Activated T-cell treated with anti-CD3 and anti-CD28 coated beads, Interleukin-2, amount 50 U/mL, for 1 hour (primary cell): ENCODE data around the gene ALDH1L1.

Source experiments
- DNase-seq: peaks from one replicate; pipeline ENCODE4 v3.0.0-alpha.2; 2020

Gene ALDH1L1

GRCh38 chr3:126180477-126181397 lies at the start of gene ALDH1L1:
ALDH1L1 (minus strand) TSS chr3:126180586; CDS start chr3:126160979, 19,607 bp downstream.
- DNase-seq: no peak

GRCh38 chr3:126226374-126226773 lies 46.0 kb upstream of the ALDH1L1 start:
- no peak for DNase-seq

GRCh38 chr3:126216416-126216815 lies 36.0 kb upstream of the ALDH1L1 start:
- DNase-seq: no peak

GRCh38 chr3:126213379-126214028 lies 33.1 kb upstream of the ALDH1L1 start:
- DNase-seq: no peak

GRCh38 chr3:126212620-126213378 lies 32.4 kb upstream of the ALDH1L1 start:
- no peak for DNase-seq

GRCh38 chr3:126212250-126212619 lies 31.8 kb upstream of the ALDH1L1 start:
- DNase-seq: no peak

- DNase-seq: no peak
Measured at GRCh38 chr3:126211569-126211968, 31.2 kb upstream of the ALDH1L1 start.

GRCh38 chr3:126210606-126211005 lies 30.2 kb upstream of the ALDH1L1 start:
- DNase-seq: no peak

- DNase-seq: no peak
Measured at GRCh38 chr3:126209741-126210140, 29.4 kb upstream of the ALDH1L1 start.

GRCh38 chr3:126208606-126209256 lies 28.3 kb upstream of the ALDH1L1 start:
- no peak for DNase-seq

GRCh38 chr3:126208182-126208581 lies 27.8 kb upstream of the ALDH1L1 start:
- DNase-seq: no peak

- DNase-seq: no peak
Measured at GRCh38 chr3:126207166-126207565, 26.8 kb upstream of the ALDH1L1 start.

GRCh38 chr3:126205717-126206655 lies 25.6 kb upstream of the ALDH1L1 start:
- DNase-seq: no peak

GRCh38 chr3:126202680-126203079 lies 22.3 kb upstream of the ALDH1L1 start:
- no peak for DNase-seq

GRCh38 chr3:126202276-126202675 lies 21.9 kb upstream of the ALDH1L1 start:
- no peak for DNase-seq

GRCh38 chr3:126201168-126201567 lies 20.8 kb upstream of the ALDH1L1 start:
- no peak for DNase-seq

GRCh38 chr3:126200534-126200933 lies 20.1 kb upstream of the ALDH1L1 start:
- DNase-seq: no peak

- DNase-seq: no peak
Measured at GRCh38 chr3:126199256-126199655, 18.9 kb upstream of the ALDH1L1 start.

GRCh38 chr3:126197854-126198584 lies 17.6 kb upstream of the ALDH1L1 start:
- DNase-seq: no peak

- no peak for DNase-seq
Measured at GRCh38 chr3:126197343-126197742, 17.0 kb upstream of the ALDH1L1 start.

- DNase-seq: no peak
Measured at GRCh38 chr3:126194713-126195305, 14.4 kb upstream of the ALDH1L1 start.
